ENCODE data around the gene BCR. TPM values are rescaled to one million over a fixed set of nuclear protein-coding genes. Genes with fewer than 3 reads are reported as not detected.

BCR gene
- total and polyA plus RNA-seq, 12 donors, result 10.9 to 33.4 (median 25.8) TPM

DNA sequence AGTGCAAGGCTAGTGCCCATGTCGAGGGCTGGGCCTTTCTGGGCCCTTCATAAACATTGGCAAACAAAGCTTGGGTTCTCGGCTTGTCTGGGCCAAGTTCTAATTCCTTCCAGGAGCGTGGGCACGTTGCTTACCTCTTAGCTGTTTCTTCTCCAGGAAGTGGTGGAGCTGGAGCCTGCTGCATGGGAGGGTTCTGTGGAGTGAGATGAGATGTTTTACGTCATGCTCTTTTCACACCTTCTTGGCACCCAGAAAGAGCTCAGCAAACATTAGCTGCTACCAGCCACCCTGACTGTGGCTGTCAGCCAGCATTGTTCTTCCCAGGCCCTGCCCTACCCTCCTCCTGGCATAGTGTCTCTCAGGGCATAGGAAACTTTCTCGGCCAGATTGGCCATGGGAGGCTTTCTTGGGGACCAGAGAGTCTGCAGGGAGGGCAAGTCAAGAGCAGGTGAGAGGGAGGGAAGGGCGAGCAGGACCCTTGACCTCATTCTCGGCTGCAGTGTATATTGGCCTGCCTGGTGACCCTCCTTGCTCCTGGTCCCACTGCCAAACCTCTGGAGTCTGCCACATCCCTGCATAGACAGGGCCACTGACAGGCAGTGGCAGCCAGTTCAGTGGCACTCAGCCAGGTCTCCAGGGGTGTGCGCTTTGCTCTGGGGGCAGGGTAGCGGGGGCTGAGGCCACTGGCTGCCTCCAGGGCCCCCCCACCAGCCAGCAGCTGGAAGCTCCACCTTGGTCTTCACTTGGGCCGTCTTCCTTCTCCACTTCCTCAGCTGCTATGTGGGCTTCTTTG, 98.8 kb downstream of the BCR start:
- 55 to 60% methylated on average over 11 of the region's 11 CpGs for WGBS, 2 donors
- TF ChIP-seq, protein P1, sequence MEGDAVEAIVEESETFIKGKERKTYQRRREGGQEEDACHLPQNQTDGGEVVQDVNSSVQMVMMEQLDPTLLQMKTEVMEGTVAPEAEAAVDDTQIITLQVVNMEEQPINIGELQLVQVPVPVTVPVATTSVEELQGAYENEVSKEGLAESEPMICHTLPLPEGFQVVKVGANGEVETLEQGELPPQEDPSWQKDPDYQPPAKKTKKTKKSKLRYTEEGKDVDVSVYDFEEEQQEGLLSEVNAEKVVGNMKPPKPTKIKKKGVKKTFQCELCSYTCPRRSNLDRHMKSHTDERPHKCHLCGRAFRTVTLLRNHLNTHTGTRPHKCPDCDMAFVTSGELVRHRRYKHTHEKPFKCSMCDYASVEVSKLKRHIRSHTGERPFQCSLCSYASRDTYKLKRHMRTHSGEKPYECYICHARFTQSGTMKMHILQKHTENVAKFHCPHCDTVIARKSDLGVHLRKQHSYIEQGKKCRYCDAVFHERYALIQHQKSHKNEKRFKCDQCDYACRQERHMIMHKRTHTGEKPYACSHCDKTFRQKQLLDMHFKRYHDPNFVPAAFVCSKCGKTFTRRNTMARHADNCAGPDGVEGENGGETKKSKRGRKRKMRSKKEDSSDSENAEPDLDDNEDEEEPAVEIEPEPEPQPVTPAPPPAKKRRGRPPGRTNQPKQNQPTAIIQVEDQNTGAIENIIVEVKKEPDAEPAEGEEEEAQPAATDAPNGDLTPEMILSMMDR (IDR thresholded peaks at IDR 0.05), result no peak
- Histone ChIP-seq H3K27ac (peak overlapping the region in 9 of 10 donors; percentile 18 to 58 (median 48)), H3K4me3 (no peak overlapping the region), H3K9me3 (no peaks in the 10 kb centered on the region), H3K27me3 (no peaks in the 10 kb centered on the region), H3K4me1 (peaks cover 9 to 36% (median 26%) of the 10 kb centered on the region in 9 donors), H3K36me3 (peaks cover 0 to 76% (median 2%) of the 10 kb centered on the region in 9 donors)
- ATAC-seq (peak in 7 of 8 donors; percentile 16 to 72 (median 31)), DNase-seq (peak; percentile 36 to 37)
- intact Hi-C loops (cut with DNase I), result loop anchor here in 1 of 10 donors (1.0 to 10.0 kb wide), 2 partner anchors 22 to 54 kb away; no protein-coding TSS in a partner anchor

DNA sequence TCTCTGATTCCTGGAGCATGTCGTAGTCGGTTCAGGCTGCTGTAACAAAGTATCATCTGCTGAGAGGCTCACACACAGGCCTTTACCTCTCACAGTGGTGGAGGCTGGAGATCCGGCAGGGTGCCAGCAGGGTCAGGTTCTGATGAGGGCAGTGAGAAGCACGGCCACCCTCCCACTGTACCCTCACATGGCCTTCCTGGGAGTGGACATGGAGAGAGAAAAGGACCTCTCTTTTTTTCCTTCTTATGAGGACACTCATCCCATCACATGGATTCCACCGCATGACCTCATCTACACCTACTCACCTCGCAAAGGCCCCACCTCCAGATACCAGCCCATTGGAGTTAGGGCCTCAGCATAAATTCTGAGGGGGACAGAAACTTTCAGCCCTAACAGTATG, 99.5 kb downstream of the BCR start:
- Histone ChIP-seq H3K36me3 (peaks cover 0 to 76% (median 0%) of the 10 kb centered on the region in 9 donors), H3K9me3 (no peaks in the 10 kb centered on the region), H3K27ac (peak overlapping the region in 6 of 10 donors; percentile 23 to 56 (median 50)), H3K27me3 (no peaks in the 10 kb centered on the region), H3K4me3 (no peak overlapping the region), H3K4me1 (peaks cover 9 to 36% (median 26%) of the 10 kb centered on the region in 9 donors)
- no peak for ATAC-seq
- 83 to 93% methylated on average over 6 of the region's 6 CpGs for WGBS, 2 donors
- intact Hi-C loops (cut with DNase I), result loop anchor here in 7 of 10 donors (1.0 to 10.0 kb wide), 6 partner anchors 22 to 325 kb away; no protein-coding TSS in a partner anchor
- TF ChIP-seq, protein P1 (IDR thresholded peaks at IDR 0.05), result no peak
- DNase-seq, result no peak

- Histone ChIP-seq H3K4me3 (no peak overlapping the region), H3K4me1 (peaks cover 9 to 36% (median 26%) of the 10 kb centered on the region in 9 donors), H3K9me3 (no peaks in the 10 kb centered on the region), H3K27me3 (no peaks in the 10 kb centered on the region), H3K27ac (no peak overlapping the region), H3K36me3 (peaks cover 0 to 75% (median 5%) of the 10 kb centered on the region in 9 donors)
- intact Hi-C loops (cut with DNase I), result loop anchor here in 8 of 10 donors (1.0 to 10.0 kb wide), 6 partner anchors 38 to 326 kb away; no protein-coding TSS in a partner anchor
- TF ChIP-seq, protein P1 (IDR thresholded peaks at IDR 0.05), result no peak
- ATAC-seq (no peak), DNase-seq (no peak)
- WGBS, 2 donors, result 94 to 95% methylated on average over 13 of the region's 13 CpGs
Measured at GRCh38 chr22:23280356-23281052, 100.2 kb downstream of the BCR start.

GRCh38 chr22:23281053-23281405, 100.7 kb downstream of the BCR start:
- WGBS, 2 donors, result 95% methylated on average over 11 of the region's 11 CpGs
- DNase-seq (no peak), ATAC-seq (no peak)
- H3K9me3 ChIP-seq, result no peaks in the 10 kb centered on the region
- peak overlapping the region in 1 of 10 donors; percentile 20 for H3K27ac ChIP-seq
- intact Hi-C loops (cut with DNase I), result loop anchor here in 8 of 10 donors (1.0 to 10.0 kb wide), 6 partner anchors 39 to 326 kb away; no protein-coding TSS in a partner anchor
- H3K36me3 ChIP-seq, result peaks cover 0 to 76% (median 5%) of the 10 kb centered on the region in 9 donors
- H3K4me1 ChIP-seq, result peaks cover 9 to 36% (median 26%) of the 10 kb centered on the region in 9 donors
- TF ChIP-seq, protein P1 (IDR thresholded peaks at IDR 0.05), result no peak
- no peaks in the 10 kb centered on the region for H3K27me3 ChIP-seq
- H3K4me3 ChIP-seq, result no peak overlapping the region
